Measurements from ENCODE around the gene CCDC146.
"Not testable (repeated sequence)": the region's sequence is repeated elsewhere in the genome, so short reads cannot be mapped to it uniquely, and the experiment has no call there.

Gene CCDC146

DNA sequence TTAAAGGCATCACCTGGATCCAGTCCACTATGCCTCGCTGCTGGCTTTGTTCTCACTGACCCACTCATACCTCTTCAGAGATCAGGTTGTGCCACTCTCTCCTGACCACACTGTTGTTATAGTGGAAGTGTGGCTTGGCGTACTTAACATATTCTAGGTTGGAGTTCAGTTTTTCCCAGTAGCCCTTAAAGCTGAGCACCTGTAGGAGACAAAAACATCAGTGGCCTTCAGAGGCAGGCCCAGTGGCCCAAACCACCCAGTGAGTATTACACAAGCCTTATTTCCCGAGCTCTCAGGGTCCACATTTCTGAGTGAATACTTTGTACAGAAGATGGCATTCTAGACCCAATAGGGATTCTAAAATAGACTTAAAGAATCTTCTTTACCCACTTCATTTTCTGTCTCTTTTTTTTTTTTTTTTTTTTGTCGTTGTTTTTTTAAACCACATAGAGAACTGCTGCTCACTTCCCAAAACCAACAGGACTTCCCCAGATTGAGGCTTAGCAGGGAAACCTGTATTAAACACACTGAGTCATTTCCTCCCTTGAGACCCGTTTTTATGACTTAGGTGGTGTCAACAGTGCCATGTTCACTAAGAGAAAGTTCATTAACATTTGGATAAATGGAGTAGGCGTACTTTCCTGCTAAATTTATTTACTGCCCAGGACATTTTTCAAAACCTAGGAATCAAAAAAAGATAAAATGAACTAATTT, 207.9 kb downstream of the CCDC146 start:
- peak; percentile 41 for DNase-seq (ENCODE audit: low spot score)

DNA sequence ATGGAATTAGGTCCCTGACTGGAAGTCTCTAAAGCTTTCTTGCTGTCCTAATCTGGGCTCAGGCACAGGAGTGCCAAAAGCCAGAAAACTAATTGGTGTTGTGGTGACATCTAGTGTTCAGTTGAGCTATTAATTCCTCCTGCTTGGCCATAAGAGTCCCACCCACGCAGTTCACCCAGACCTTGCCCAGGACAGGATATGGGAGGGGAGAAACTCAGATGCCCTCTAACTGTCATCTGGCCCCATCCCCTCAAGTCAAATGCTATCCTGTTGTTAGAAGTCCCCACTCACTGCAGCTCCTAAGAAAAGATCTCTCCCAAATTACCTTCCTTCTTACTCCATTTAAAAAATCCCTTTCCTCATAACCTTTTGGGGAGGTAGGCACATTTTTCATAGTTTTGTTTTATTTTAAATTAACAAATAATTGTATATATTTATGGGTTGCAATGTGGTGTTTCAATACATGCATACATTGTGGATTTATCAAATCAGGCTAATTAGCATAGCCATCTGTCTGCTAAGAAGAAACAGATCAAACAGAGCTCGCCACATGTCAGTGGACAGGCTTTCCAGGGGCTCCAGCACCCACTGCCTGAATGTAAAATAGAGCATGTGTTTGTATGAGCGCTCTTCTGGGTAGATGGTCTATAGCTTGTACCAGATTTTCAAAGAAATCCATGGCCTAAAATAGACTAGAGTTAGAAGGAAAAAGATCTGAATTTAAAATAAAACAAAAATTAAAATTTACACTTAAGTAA, 209.7 kb downstream of the CCDC146 start:
- DNase-seq (ENCODE audit: low spot score): peak; percentile 66

DNA sequence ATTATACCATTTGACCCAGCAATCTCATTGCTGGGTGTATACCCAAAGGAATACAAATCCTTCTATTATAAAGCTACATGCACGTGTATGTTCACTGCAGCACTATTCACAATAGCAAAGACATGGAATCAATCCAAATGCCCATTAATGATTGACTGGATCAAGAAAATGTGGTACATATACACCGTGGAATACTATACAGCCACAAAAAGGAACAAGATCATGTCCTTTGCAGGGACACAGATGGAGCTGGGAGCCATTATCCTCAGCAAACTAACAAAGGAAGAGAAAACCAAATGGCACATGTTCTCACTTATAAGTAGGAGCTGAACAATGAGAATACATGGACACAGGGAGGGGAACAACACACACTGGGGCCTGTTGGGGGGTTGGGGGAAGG, 211.6 kb downstream of the CCDC146 start:
- not testable (repeated sequence) for DNase-seq (ENCODE audit: low spot score)

DNA sequence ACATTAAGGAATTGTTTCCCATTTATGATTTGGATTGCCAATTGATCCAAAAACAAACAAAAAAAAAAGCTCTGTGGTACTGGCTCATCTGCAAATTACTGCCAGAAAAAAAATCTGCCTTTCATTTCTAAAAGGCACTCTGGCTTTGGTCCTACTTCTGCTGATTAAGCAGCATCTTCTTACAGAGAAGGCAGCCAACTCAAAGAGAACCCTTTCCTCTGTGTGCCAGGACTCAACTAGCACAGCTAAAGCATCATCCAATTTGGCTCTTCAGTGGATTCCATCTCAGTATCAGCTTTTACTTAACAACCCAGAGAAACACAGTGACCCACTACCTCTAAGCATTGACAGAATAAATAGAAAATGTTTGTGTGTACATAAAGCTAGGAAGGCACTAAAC, 213.2 kb downstream of the CCDC146 start:
- no peak for DNase-seq (ENCODE audit: low spot score)

DNA sequence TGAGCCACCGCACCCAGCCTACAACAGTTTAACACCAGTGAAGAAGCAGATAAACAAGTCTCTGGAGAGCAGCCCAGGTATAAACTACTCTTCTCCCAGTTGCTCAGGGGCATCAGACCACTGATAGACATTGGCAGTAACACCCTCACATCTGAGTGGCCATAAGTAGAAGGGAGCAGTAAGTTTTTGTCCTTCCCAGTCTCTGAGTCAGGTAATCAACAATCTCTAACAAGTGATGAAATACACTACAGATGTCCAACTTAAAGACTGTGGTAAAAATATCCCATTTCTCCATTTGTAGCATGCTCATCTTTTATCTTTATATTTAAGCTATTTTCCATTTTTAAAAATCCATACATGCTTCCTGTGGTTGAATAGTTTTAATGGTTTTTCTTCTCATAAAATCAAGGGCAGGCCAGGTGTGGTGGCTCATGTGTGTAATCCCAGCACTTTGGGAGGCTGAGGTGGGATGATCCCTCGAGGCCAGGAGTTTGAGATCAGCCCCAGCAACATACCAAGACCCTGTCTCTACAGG, 215.1 kb downstream of the CCDC146 start:
- DNase-seq (ENCODE audit: low spot score): no peak

DNA sequence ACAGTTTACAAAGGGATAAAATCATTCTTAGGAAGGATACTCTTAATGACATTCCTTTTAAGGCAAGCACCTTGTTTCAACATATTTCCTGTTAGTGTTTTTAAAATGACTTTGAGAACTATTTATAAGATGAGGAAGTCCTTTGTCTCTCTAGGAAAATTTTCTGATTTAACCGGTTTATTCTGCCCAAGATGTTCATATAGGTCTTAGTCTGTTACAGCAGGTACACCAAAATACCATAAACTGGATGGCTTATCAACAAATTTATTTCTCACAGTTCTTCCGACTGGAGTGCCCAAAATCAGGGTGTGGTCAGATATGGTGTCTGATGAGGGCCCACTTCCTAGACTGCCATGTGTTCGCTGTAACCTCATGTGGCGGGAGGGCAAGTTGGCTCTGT, 215.8 kb downstream of the CCDC146 start:
- no peak for DNase-seq (ENCODE audit: low spot score)

DNA sequence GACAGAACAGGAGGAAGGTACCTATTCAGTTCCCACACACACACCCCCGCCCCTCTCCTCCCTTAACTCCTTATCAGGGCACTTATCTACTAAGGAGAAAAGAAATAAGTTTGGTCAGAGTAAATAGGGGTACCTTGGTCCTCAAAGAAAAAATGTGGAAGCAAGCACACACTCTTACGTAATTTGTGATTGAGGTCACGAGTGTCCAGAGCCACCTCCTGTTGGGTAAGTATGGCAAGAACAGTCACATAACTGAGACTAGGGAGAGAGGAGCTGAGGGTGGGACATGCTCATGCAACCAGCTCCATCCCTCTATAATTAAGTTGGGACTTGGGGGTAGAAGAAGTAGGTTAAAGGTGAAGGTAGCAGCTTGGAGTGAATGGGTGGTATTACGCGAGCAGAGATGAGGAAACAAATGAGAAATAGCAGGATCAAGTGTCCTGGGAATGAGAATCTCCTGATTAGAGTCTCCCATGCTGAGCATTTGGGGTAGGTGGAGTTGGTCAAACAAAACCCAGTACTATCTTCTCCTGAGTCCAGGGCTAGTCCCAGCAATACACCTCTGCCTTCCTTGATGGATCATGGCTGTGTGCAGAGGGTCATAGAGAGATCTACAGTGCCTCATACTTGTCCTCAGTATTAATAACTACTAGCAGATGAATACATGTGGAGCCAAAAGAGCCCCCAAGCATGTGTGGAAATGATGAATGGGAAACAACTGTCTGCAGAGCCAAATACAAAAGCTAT, 216.6 kb downstream of the CCDC146 start:
- no peak for DNase-seq (ENCODE audit: low spot score)

DNA sequence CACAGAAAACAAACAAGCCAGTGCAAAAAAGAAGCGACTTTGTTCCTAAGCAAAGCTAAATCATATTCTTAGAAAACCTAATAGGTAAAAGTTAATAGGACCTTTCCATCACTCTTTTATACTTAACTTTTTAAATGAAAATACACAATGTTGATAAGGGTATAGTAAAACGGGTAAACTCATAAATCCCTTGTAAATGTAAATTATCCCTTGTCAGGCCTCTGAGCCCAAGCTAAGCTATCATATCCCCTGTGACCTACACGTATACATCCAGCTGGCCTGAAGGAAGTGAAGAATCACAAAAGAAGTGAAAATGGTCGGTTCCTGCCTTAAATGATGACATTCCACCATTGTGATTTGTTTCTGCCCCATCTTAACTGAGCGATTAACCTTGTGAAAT, 217.3 kb downstream of the CCDC146 start:
- no peak for DNase-seq (ENCODE audit: low spot score)
